ENCODE data around the gene TBX3.

GRCh38 chr12:114692186-114693058 lies 8.4 kb upstream of the TBX3 start:
- TF ChIP-seq CTCF (IDR thresholded peaks at IDR 0.05; ENCODE audit: insufficient read depth, low read depth, low read length) (peak; percentile 13), EZH2 (IDR thresholded peaks at IDR 0.05; ENCODE audit: insufficient read depth, low read length) (peak; percentile 90)
